ENCODE data around the gene RASSF8.

DNA sequence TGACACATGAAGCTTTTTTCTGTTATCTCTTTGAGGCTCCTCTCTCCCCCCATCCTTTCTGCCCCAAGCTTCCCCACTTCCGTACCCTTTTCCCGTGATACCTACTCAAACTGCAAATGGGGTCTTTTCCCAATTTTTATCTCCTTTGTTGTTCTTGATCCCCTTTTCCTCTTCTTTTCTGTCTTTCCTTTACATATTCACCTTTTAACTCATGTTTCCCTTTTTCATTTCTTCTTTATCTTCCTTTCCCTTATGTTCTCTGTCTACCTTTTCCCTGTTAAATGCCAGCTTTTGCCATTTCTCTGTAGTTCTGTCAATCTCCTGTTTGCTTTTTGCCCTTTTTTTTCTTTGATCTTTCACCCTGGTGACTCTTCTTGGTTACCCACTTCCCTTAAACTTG, 168.9 kb downstream of the RASSF8 start:
- TF ChIP-seq, protein P1, sequence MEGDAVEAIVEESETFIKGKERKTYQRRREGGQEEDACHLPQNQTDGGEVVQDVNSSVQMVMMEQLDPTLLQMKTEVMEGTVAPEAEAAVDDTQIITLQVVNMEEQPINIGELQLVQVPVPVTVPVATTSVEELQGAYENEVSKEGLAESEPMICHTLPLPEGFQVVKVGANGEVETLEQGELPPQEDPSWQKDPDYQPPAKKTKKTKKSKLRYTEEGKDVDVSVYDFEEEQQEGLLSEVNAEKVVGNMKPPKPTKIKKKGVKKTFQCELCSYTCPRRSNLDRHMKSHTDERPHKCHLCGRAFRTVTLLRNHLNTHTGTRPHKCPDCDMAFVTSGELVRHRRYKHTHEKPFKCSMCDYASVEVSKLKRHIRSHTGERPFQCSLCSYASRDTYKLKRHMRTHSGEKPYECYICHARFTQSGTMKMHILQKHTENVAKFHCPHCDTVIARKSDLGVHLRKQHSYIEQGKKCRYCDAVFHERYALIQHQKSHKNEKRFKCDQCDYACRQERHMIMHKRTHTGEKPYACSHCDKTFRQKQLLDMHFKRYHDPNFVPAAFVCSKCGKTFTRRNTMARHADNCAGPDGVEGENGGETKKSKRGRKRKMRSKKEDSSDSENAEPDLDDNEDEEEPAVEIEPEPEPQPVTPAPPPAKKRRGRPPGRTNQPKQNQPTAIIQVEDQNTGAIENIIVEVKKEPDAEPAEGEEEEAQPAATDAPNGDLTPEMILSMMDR (IDR thresholded peaks at IDR 0.05; ENCODE audit: insufficient read depth, low read length, poor library complexity, severe bottlenecking): no peak
- TF ChIP-seq EZH2phosphoT487 (conservative IDR thresholded peaks at IDR 0.05; ENCODE audit: low read length): no peak

Measured in SU-DHL-6 (cell line).